WTC11 (cell line): ENCODE results near the gene C6orf120.

Experiments used
- CTCF ChIP-seq: fragments of 200-600 bp; IDR thresholded peaks from 2 replicates; pipeline ENCODE4 v1.8.0; 2022; ENCODE audit warnings: antibody characterized with exemption
- E2F1 ChIP-seq: sonication (generic); formaldehyde crosslinking; IDR thresholded peaks from 2 replicates; pipeline ENCODE4 v1.8.0; 2022; ENCODE audit warnings: mild to moderate bottlenecking, missing genetic modification reagents
- FOXK1 ChIP-seq: sonication (generic); formaldehyde crosslinking; IDR thresholded peaks from 2 replicates; pipeline ENCODE4 v1.8.0; 2022; ENCODE audit warnings: mild to moderate bottlenecking, moderate library complexity, missing genetic modification reagents
- TP53 ChIP-seq: sonication (generic); formaldehyde crosslinking; IDR thresholded peaks from 2 replicates; pipeline ENCODE4 v1.8.1; 2023; ENCODE audit warnings: mild to moderate bottlenecking, missing genetic modification reagents
- ZBTB21 ChIP-seq: sonication (generic); formaldehyde crosslinking; IDR thresholded peaks from 2 replicates; pipeline ENCODE4 v1.8.1; 2023; ENCODE audit warnings: mild to moderate bottlenecking, missing genetic modification reagents, borderline replicate concordance
- ZNF263 ChIP-seq: sonication (generic); formaldehyde crosslinking; IDR thresholded peaks from 2 replicates; pipeline ENCODE4 v1.8.1; 2022; ENCODE audit warnings: low read depth, mild to moderate bottlenecking, moderate library complexity, missing genetic modification reagents
- ZNF396 ChIP-seq: fragments of 250-450 bp; sonication (Bioruptor Pico); IDR thresholded peaks from 2 replicates; pipeline ENCODE4 v1.8.0; 2021; ENCODE audit warnings: mild to moderate bottlenecking, moderate library complexity, borderline replicate concordance
- TF ChIP-seq, protein P1 (sequence below): sonication (generic); formaldehyde crosslinking; IDR thresholded peaks from 2 replicates; pipeline ENCODE4 v1.8.1; 2022; ENCODE audit warnings: low read depth, missing genetic modification reagents, borderline replicate concordance
- TF ChIP-seq, protein P2 (sequence below): fragments of 250-450 bp; sonication (Bioruptor Pico); IDR thresholded peaks from 2 replicates; pipeline ENCODE4 v1.9.0; 2021; ENCODE audit warnings: mild to moderate bottlenecking

DNA sequence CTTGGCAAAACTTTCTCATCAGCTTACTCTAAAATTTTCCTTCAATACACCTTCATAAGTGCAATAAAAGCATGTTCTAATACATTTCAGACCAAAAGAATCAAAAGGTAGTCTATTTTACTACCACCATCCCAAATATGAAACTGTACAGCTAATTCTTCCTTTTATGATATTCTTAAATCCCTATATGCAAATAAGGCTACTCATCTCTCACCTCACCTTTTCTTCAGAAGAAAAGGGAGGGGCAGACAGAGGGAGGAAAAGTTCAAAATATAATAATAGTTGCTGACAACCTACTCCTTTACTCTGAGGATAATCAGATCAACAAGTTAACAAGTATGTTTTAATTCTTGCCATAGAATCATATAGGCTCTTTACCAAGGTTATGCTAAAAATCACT is 7.4 kb downstream of the C6orf120 start:
- TF ChIP-seq ZNF396 (CRISPR knock-in tag) (no peak), E2F1 (no peak), CTCF (no peak), FOXK1 (CRISPR knock-in tag) (no peak), ZBTB21 (CRISPR knock-in tag) (no peak), ZNF263 (CRISPR knock-in tag) (no peak), TP53 (no peak)
- TF ChIP-seq, protein P1, sequence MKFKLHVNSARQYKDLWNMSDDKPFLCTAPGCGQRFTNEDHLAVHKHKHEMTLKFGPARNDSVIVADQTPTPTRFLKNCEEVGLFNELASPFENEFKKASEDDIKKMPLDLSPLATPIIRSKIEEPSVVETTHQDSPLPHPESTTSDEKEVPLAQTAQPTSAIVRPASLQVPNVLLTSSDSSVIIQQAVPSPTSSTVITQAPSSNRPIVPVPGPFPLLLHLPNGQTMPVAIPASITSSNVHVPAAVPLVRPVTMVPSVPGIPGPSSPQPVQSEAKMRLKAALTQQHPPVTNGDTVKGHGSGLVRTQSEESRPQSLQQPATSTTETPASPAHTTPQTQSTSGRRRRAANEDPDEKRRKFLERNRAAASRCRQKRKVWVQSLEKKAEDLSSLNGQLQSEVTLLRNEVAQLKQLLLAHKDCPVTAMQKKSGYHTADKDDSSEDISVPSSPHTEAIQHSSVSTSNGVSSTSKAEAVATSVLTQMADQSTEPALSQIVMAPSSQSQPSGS: no peak
- TF ChIP-seq, protein P2, sequence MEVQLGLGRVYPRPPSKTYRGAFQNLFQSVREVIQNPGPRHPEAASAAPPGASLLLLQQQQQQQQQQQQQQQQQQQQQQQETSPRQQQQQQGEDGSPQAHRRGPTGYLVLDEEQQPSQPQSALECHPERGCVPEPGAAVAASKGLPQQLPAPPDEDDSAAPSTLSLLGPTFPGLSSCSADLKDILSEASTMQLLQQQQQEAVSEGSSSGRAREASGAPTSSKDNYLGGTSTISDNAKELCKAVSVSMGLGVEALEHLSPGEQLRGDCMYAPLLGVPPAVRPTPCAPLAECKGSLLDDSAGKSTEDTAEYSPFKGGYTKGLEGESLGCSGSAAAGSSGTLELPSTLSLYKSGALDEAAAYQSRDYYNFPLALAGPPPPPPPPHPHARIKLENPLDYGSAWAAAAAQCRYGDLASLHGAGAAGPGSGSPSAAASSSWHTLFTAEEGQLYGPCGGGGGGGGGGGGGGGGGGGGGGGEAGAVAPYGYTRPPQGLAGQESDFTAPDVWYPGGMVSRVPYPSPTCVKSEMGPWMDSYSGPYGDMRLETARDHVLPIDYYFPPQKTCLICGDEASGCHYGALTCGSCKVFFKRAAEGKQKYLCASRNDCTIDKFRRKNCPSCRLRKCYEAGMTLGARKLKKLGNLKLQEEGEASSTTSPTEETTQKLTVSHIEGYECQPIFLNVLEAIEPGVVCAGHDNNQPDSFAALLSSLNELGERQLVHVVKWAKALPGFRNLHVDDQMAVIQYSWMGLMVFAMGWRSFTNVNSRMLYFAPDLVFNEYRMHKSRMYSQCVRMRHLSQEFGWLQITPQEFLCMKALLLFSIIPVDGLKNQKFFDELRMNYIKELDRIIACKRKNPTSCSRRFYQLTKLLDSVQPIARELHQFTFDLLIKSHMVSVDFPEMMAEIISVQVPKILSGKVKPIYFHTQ (CRISPR knock-in tag): no peak
